Hematopoietic multipotent progenitor cell treated with erythropoietin and hydrocortisone succinate and interleukin-3 and kit ligand, for 6 days (in vitro differentiated cells): ENCODE results near the gene OTUD5.

Source experiments
- DNase-seq: peaks from one replicate; pipeline ENCODE4 v3.0.0-alpha.2; 2015

The OTUD5 gene

DNA sequence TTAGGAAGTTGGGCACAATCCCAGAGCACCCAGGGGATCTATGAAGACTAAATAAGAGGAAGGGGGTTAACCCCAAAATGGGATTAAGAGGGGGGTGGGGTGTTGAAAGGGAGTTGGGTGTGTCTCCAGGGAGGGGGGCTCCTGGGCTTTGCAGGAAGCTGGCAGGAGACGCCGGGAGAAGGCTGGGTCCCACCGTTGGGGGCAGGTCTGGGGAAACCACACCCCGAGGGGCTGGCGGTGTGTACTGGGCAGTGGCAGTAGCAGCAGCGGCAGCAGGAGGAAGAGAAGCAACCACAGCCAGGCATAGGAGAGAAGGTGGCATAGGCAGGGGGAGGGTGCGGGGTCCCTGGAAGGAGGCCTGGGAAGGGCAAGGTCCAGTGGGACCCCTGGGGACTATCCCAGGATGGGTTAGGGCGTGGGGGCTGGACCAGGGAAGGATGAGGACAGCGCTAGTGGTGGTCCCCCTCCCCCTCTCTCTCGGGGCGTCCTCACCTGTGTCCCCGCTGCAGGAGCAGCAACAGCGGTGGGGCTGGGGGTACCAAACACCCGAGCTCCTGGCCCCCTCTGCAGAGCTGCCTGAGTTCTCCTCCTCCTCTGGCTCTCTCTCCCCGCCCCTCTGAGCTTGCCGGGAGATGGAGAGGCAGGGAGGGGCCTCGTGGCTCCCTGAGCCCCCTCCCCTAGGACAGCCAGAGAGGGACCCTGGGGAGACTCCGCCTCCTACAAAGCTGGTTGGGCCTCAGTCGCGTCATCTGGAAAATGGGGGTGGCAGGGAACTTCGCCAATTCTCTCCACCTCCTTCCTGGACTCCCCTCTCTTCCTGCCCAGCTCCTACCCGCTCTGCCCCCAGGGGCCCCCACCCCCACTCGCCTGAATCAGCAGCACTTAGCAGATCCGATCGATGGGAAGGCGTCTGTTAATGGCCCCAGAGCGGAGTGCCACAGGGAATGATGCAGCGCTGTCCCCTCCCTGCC lies 14.1 kb upstream of the OTUD5 start, which contains the start of gene KCND1:
TSS of gene KCND1 (minus strand) at position 596 of the 971 bp plus-strand sequence. CDS start 1,573 bp downstream, outside the sequence.
- DNase-seq, result no peak

GRCh38 chrX:48969471-48969870 lies 12.1 kb upstream of the OTUD5 start:
- no peak for DNase-seq

DNA sequence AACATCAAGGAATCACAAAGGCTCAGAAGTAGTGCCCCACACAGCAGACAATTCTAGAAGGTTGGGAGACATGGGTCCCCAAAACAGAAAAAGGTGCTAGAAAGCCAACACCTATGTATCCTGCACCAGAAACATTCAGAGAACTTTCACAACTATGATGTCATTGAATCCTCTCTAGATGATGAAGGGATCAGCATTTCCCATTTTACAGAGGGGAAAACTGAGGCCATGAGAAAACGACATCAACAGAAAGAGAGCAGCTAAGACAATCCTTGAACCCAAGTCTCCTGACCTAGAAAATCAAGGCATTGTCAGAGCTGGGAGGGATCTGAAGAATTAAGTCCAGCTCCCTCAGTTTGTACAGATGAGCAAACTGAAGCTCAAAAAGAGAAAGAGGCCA lies 11.0 kb upstream of the OTUD5 start:
- no peak for DNase-seq

GRCh38 chrX:48966796-48967579 lies 9.6 kb upstream of the OTUD5 start:
- no peak for DNase-seq

DNA sequence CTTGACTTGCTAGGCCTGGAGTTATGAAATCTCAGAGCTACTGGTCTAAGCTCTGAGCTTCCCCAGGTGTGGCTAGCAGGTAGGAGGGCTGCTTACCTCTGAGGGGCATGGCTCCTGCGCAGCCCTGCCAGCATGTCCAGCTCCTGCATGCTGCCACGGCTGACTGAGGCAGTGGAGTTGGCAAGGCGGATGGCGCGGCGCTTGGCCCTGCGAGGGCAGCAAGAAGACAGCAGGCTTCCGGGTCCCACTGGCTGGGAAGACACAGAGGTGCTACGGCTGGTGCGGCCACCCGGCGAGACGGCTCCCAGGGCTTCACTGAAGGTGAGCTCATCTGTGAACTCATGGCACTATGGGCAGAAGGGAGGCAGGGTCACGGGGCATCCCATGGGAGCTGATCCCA lies 8.6 kb upstream of the OTUD5 start:
- DNase-seq, result no peak

GRCh38 chrX:48961585-48962091 lies 4.2 kb upstream of the OTUD5 start:
- peak; percentile 92 for DNase-seq

GRCh38 chrX:48960291-48960690 lies 2.9 kb upstream of the OTUD5 start:
- no peak for DNase-seq

DNA sequence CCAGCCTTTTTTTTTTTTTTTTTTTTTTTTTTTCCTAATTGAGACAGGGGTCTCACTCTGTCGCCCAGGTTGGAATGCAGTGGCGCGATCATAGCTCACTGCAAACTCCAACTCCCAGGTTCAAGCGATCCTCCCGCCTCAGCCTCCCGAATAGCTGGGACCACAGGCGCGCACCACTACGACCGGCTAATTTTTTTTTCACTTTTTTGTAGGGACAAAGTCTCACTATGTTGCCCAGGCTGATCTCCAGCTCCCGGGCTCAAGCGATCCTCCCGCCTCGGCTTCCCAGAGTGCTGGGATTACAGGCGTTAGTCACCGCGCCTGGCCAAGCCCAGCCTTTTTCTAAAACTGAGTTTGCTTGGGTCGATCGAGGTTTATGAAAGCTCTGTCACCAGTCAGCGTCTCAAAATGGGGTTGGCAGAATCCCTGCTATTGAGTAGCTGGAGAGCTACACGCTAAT lies 1.3 kb upstream of the OTUD5 start:
- peak; percentile 57 for DNase-seq

- peak; percentile 96 for DNase-seq
Measured at GRCh38 chrX:48957827-48958634, 624 bp upstream of the OTUD5 start.

DNA sequence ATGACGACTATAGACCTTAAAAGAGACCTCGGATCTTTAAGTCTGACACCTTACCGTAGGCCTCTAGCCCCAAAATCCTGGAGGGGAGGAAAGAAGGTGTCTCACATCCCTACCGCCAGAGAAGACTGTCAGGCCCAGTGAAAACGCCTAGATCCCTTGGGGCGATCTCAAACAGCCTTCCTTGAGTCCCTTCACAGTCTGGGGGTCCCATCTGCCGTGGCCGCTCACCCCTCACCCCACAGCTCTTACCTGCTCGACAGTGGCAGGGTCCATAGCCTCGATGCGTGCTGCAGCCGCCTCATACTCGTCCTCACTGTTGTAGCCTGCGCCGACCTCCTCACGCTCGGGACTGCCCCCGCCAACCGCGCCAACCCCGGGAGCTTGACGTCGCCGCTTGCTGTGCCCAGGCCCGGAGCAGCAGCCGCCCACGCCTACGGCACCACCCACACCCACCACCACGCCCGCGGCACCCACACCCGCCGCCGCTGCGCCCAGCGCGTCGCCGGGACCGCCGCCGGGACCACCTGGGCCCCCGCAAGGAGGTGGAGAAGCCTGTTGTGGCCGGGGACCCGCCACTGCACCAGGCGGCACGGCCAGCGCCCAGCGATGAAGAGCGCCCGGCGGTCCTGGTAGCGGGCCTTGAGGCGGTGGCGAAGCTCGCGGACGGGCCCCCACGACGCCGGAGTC lies 536 bp downstream of the OTUD5 start:
- DNase-seq, result no peak

- no peak for DNase-seq
Measured at GRCh38 chrX:48948589-48948988, 8.8 kb downstream of the OTUD5 start.

DNA sequence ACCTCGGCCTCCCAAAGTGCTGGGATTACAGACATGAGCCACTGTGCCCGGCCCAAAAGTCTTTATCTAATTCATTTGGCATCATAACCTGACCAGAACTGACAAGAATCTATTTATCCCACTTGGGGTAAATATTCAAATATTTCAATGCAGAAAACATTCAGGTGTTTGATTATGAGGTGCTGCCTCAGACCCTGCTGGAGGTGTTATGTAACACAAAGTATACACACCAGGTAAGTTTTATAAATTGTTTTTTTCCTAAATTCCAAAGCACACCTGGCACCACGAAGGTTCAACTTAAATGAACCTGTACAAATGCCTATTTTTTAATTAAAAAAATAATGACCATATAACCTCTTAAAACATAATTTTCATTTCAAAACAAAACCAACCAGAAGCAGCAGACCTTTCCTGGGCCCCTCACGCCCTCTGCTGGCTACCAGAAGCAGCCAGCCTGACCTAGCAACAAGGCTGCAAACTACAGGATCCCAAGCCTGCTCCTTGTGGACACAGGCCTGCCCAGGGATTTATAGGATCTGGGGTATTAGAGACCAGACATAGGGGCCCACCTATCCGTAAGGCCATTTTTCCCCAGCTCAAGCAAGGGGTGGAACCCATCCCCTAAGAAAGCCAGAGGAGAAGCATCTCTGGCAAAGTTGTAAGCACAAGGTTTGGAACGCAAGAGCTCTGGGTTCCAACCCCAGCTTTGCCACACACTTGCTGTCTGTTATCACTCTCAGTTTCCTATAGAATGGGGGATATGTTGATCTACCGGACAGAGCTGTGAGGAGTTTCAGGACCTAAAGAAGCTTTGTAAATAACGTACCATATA lies 11.7 kb downstream of the OTUD5 start:
- peak; percentile 76 for DNase-seq

- DNase-seq, result no peak
Measured at GRCh38 chrX:48942895-48943294, 14.5 kb downstream of the OTUD5 start.

GRCh38 chrX:48940404-48940955 lies 16.9 kb downstream of the OTUD5 start:
- peak; percentile 90 for DNase-seq

- DNase-seq, result no peak
Measured at GRCh38 chrX:48939524-48940228, 17.7 kb downstream of the OTUD5 start.

- DNase-seq, result no peak
Measured at GRCh38 chrX:48938721-48939425, 18.5 kb downstream of the OTUD5 start.

- DNase-seq, result peak; percentile 85
Measured at GRCh38 chrX:48937054-48937907, 20.1 kb downstream of the OTUD5 start.

DNA sequence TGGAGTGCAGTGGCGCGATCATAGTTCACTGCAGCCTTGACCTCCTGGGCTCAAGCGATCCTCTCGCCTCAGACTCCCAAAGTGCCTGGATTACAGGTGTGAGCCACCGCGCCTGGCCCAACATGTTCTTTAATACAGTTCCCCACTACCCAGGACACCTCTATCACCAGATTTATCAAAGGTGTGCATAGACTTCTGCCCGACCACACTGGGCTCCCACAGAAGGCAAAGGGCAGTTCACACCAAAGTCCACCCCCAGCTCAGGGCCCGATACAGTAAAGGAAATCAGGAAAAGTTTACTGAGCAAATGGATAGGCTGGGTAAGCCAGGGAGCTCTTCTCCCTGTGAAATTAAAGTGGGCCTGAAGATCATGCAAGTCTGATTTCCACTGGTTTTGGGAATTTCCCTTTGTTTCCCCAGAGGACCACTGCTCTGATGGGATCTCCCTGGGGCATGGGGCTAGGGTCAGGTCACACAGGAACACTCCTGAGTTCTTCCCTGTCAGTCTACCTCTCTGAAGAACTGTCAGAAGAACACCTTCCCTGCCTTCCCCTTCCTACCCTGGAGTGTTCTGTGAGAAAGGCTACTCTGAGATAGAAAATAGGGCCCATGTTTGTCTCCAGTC lies 20.9 kb downstream of the OTUD5 start:
- DNase-seq, result no peak
